ENCODE measurements around the gene REV3L.

Gene REV3L

GRCh38 chr6:111428811-111429210 is 54.2 kb downstream of the REV3L start:
- no peak for TF ChIP-seq CTCF (IDR thresholded peaks at IDR 0.05; ENCODE audit: insufficient read depth, low read depth, low read length, missing control alignments)
- no peak for DNase-seq (ENCODE audit: low read depth)
- H3K4me3 ChIP-seq (ENCODE audit: low read length), result no peak overlapping the region

GRCh38 chr6:111427341-111428116 is 55.5 kb downstream of the REV3L start:
- TF ChIP-seq CTCF (IDR thresholded peaks at IDR 0.05; ENCODE audit: insufficient read depth, low read depth, low read length, missing control alignments), result no peak
- DNase-seq (ENCODE audit: low read depth), result peak; percentile 82
- H3K4me3 ChIP-seq (ENCODE audit: low read length), result no peak overlapping the region

- DNase-seq (ENCODE audit: low read depth), result peak; percentile 36
- no peak for TF ChIP-seq CTCF (IDR thresholded peaks at IDR 0.05; ENCODE audit: insufficient read depth, low read depth, low read length, missing control alignments)
- H3K4me3 ChIP-seq (ENCODE audit: low read length), result no peak overlapping the region
Measured at GRCh38 chr6:111423960-111424846, 58.8 kb downstream of the REV3L start.

GRCh38 chr6:111423055-111423633 is 59.9 kb downstream of the REV3L start:
- no peak overlapping the region for H3K4me3 ChIP-seq (ENCODE audit: low read length)
- DNase-seq (ENCODE audit: low read depth), result peak; percentile 38
- no peak for TF ChIP-seq CTCF (IDR thresholded peaks at IDR 0.05; ENCODE audit: insufficient read depth, low read depth, low read length, missing control alignments)

- no peak for TF ChIP-seq CTCF (IDR thresholded peaks at IDR 0.05; ENCODE audit: insufficient read depth, low read depth, low read length, missing control alignments)
- DNase-seq (ENCODE audit: low read depth), result peak; percentile 69
- H3K4me3 ChIP-seq (ENCODE audit: low read length), result no peak overlapping the region
Measured at GRCh38 chr6:111418971-111419693, 63.9 kb downstream of the REV3L start.

GRCh38 chr6:111417946-111418345 is 65.1 kb downstream of the REV3L start:
- no peak for TF ChIP-seq CTCF (IDR thresholded peaks at IDR 0.05; ENCODE audit: insufficient read depth, low read depth, low read length, missing control alignments)
- DNase-seq (ENCODE audit: low read depth), result peak; percentile 39
- no peak overlapping the region for H3K4me3 ChIP-seq (ENCODE audit: low read length)

All from epithelial cell of esophagus (primary cell).